ENCODE data around the gene HOXB8. TPM values are rescaled to one million over a fixed set of nuclear protein-coding genes. Genes with fewer than 3 reads are reported as not detected.

HOXB8 gene
- total RNA-seq, 1 donor from 2014 or later = not detected

DNA sequence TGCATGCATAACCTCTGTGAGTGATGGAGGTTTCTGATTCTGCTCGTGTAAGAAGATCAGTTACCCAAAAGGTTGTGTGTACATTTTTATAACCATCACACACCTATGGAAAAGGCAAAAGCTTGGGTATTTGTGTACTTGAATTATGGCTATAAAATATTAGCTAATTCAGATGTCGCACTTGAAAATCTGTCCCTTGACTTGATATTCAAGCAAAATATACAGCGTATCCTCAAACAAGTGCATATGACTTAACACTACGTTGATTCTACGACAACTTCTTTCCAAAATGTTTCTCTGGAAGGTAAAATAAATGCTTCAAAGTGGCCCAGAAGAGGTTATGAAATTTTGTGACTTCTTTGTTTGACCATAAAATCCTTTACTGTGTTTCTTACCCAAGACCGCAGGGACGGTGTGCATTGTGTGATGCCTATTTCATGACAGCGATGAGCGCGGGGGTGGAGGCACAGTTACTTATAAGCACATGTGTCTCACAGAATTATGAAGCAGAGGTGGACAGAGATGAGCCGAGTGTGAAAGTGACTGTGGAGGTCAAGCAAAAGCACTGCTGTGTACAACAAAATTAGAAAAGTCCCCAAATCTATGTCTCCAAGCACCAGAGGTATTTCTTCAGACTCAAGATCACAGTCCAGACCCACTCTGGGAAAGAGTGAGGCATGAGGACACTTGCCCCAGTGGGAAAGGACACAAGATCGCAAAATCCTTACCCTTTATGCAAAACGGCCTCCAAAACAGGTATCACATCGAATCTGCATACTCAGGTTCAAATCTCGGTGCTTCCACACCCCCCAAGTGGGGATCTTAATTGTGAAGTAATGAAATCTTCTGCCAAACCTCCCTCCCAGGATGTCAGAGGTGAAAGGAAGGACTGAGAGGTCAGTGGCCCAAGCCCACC is 15.2 kb upstream of the HOXB8 start:
- Mint-ChIP-seq H3K27ac (ENCODE audit: unreplicated experiment) (no peak overlapping the region), H3K4me1 (ENCODE audit: low read depth, unreplicated experiment) (no peaks in the 10 kb centered on the region), H3K4me3 (ENCODE audit: unreplicated experiment) (no peak overlapping the region), H3K27me3 (ENCODE audit: unreplicated experiment) (peaks cover 30% of the 10 kb centered on the region), H3K9me3 (ENCODE audit: unreplicated experiment) (peaks cover 6% of the 10 kb centered on the region), H3K36me3 (ENCODE audit: unreplicated experiment) (no peaks in the 10 kb centered on the region)
- no peak for DNase-seq
- TF ChIP-seq, protein P1, sequence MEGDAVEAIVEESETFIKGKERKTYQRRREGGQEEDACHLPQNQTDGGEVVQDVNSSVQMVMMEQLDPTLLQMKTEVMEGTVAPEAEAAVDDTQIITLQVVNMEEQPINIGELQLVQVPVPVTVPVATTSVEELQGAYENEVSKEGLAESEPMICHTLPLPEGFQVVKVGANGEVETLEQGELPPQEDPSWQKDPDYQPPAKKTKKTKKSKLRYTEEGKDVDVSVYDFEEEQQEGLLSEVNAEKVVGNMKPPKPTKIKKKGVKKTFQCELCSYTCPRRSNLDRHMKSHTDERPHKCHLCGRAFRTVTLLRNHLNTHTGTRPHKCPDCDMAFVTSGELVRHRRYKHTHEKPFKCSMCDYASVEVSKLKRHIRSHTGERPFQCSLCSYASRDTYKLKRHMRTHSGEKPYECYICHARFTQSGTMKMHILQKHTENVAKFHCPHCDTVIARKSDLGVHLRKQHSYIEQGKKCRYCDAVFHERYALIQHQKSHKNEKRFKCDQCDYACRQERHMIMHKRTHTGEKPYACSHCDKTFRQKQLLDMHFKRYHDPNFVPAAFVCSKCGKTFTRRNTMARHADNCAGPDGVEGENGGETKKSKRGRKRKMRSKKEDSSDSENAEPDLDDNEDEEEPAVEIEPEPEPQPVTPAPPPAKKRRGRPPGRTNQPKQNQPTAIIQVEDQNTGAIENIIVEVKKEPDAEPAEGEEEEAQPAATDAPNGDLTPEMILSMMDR (IDR thresholded peaks at IDR 0.05; ENCODE audit: partially characterized antibody, unreplicated experiment) = no peak

DNA sequence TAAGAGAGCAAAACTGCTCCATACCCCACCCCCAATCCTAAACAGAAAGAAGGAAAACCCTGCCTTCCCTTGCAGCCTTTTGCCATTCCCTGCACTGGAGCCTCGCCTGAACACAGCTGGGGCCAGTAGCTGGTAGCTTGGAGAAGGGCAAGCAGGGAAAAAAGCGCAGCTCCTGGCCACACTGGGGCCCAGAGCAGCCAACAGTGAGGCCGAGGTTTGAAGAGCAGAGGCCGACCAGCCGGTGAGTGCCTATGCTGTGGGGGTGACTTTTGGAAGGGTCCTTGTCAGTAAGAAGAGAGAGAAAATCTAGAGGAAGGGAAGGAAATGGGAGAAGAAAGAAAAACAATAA is 14.3 kb upstream of the HOXB8 start:
- Mint-ChIP-seq H3K27ac (ENCODE audit: unreplicated experiment) (no peak overlapping the region), H3K4me1 (ENCODE audit: low read depth, unreplicated experiment) (no peaks in the 10 kb centered on the region), H3K4me3 (ENCODE audit: unreplicated experiment) (no peak overlapping the region), H3K36me3 (ENCODE audit: unreplicated experiment) (no peaks in the 10 kb centered on the region), H3K9me3 (ENCODE audit: unreplicated experiment) (peaks cover 5% of the 10 kb centered on the region), H3K27me3 (ENCODE audit: unreplicated experiment) (peaks cover 25% of the 10 kb centered on the region)
- TF ChIP-seq, protein P1 (IDR thresholded peaks at IDR 0.05; ENCODE audit: partially characterized antibody, unreplicated experiment) = no peak
- no peak for DNase-seq

DNA sequence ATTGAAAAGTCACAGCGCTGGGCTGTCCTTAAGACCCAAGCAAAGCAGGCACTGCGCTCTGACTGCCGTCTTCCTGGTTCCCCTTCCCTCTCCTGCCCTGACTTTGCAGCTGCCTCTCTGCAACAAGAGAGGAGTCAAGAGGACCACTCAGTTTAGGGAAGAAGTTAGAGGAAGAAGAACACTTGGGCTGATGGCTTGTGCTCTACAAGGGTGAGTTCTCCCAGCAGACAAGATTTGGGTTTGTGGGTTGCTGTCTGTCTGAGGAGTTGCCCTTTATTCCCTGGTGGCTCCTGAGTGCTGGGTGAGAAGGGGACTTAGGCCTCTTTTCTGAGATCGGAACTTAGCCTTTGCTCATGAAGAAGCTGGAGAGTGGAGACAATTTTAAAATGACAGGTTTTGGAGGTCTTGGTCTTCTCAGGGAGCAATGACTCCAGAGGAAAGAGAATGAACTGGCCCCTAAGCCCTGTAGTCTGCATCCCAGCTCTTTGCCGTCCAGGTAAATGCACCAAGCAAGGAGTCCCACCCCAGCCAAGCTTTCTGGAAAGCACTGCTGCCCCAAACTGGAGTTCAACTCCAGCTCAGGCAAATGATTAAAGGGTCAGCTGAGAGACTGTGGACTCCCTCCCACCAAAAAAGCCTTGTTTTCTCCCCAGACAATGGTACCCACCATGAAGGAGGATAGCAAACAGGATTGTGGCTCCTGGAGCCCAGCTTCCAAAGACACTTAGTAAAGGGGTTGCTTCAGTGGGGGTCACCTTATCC is 13.7 kb upstream of the HOXB8 start:
- no peak for DNase-seq
- H3K27ac Mint-ChIP-seq (ENCODE audit: unreplicated experiment) = no peak overlapping the region
- no peak overlapping the region for H3K4me3 Mint-ChIP-seq (ENCODE audit: unreplicated experiment)
- peaks cover 5% of the 10 kb centered on the region for H3K9me3 Mint-ChIP-seq (ENCODE audit: unreplicated experiment)
- peaks cover 26% of the 10 kb centered on the region for H3K27me3 Mint-ChIP-seq (ENCODE audit: unreplicated experiment)
- TF ChIP-seq, protein P1 (IDR thresholded peaks at IDR 0.05; ENCODE audit: partially characterized antibody, unreplicated experiment) = no peak
- no peaks in the 10 kb centered on the region for H3K4me1 Mint-ChIP-seq (ENCODE audit: low read depth, unreplicated experiment)
- no peaks in the 10 kb centered on the region for H3K36me3 Mint-ChIP-seq (ENCODE audit: unreplicated experiment)

DNA sequence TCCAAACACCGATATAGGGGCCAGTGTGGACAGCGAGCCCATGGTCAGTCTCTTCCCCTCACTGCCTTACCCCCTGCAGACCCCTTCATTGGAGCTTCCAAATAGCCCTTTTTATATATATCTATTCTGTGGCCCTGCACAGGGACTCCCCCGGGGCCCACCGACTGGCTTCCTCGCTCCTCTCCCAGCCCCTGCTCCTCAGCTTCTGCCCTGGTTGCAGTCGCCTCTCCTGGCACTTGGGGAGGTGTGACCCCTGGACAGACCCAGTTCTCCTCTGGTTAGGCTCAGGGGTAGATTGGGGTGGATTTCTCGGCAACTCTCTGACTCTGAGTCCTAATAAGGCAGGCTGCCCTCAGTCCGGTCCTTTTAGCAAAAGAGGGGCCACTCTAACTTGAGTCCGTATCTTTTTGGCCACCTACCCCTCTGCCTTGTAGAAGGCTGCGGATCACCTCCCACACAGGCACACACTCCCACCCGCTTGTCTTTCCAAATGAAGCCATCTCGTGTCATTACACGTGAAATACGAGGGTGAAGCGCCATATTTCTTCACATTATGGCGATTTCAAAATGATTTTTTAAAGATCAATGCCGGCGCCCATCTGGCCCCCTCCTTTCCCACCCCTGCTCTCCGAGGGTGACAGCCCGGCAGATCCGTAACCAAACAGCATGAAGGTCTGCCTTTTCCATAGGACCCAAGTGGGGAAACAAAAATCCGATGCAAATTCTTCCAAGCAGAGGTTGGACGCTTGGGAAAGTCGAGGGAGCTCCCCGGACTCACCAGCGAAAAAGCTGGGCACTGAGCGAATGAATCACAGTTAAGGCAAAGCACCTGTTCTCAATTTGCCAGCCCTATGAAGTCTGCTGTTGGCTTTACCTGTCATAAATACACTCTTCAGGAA is 12.8 kb upstream of the HOXB8 start:
- Mint-ChIP-seq H3K9me3 (ENCODE audit: unreplicated experiment) (peaks cover 5% of the 10 kb centered on the region), H3K27me3 (ENCODE audit: unreplicated experiment) (peaks cover 30% of the 10 kb centered on the region), H3K27ac (ENCODE audit: unreplicated experiment) (no peak overlapping the region), H3K36me3 (ENCODE audit: unreplicated experiment) (no peaks in the 10 kb centered on the region), H3K4me3 (ENCODE audit: unreplicated experiment) (no peak overlapping the region), H3K4me1 (ENCODE audit: low read depth, unreplicated experiment) (no peaks in the 10 kb centered on the region)
- TF ChIP-seq, protein P1 (IDR thresholded peaks at IDR 0.05; ENCODE audit: partially characterized antibody, unreplicated experiment) = no peak
- no peak for DNase-seq
